ENCODE results near the gene LMAN1L. TPM values are rescaled to one million over a fixed set of nuclear protein-coding genes. Genes with fewer than 3 reads are reported as not detected.

Gene LMAN1L
- total RNA-seq, 1 donor from 2014 or later: 0.65 TPM

GRCh38 chr15:74809956-74810355 lies 2.7 kb upstream of the LMAN1L start:
- no peaks in the 10 kb centered on the region for H3K27me3 Mint-ChIP-seq (ENCODE audit: low read depth)
- H3K27ac Mint-ChIP-seq: no peak overlapping the region
- no peak overlapping the region for H3K4me3 Mint-ChIP-seq

GRCh38 chr15:74815121-74815934 lies 2.7 kb downstream of the LMAN1L start:
- no peak overlapping the region for H3K4me3 Mint-ChIP-seq
- no peaks in the 10 kb centered on the region for H3K9me3 Mint-ChIP-seq
- H3K4me1 Mint-ChIP-seq: peaks cover 7% of the 10 kb centered on the region
- peaks cover 15% of the 10 kb centered on the region for H3K27me3 Mint-ChIP-seq (ENCODE audit: low read depth)
- DNase-seq (ENCODE audit: low spot score in 2 of 2, unreplicated experiment in 2 of 2): no peak
- H3K36me3 Mint-ChIP-seq: no peaks in the 10 kb centered on the region
- TF ChIP-seq CTCF (IDR thresholded peaks at IDR 0.05; ENCODE audit: unreplicated experiment): no peak
- no peak overlapping the region for H3K27ac Mint-ChIP-seq

More at GRCh38 chr15:74809956-74810355, 2.7 kb upstream of the LMAN1L start:
- no peak for TF ChIP-seq CTCF (IDR thresholded peaks at IDR 0.05; ENCODE audit: unreplicated experiment)
- peaks cover under 1% of the 10 kb centered on the region for H3K36me3 Mint-ChIP-seq
- DNase-seq (ENCODE audit: low spot score in 2 of 2, unreplicated experiment in 2 of 2): no peak
- no peaks in the 10 kb centered on the region for H3K4me1 Mint-ChIP-seq
- H3K9me3 Mint-ChIP-seq: no peaks in the 10 kb centered on the region

GRCh38 chr15:74815961-74816360 lies 3.3 kb downstream of the LMAN1L start:
- H3K9me3 Mint-ChIP-seq: no peaks in the 10 kb centered on the region
- H3K27me3 Mint-ChIP-seq (ENCODE audit: low read depth): peaks cover 15% of the 10 kb centered on the region
- H3K4me3 Mint-ChIP-seq: no peak overlapping the region
- H3K4me1 Mint-ChIP-seq: peaks cover 7% of the 10 kb centered on the region
- no peak for TF ChIP-seq CTCF (IDR thresholded peaks at IDR 0.05; ENCODE audit: unreplicated experiment)
- H3K36me3 Mint-ChIP-seq: no peaks in the 10 kb centered on the region
- no peak for DNase-seq (ENCODE audit: low spot score in 2 of 2, unreplicated experiment in 2 of 2)
- H3K27ac Mint-ChIP-seq: no peak overlapping the region

GRCh38 chr15:74816624-74817369 lies 4.2 kb downstream of the LMAN1L start:
- no peak for TF ChIP-seq CTCF (IDR thresholded peaks at IDR 0.05; ENCODE audit: unreplicated experiment)
- H3K4me1 Mint-ChIP-seq: peaks cover 7% of the 10 kb centered on the region
- H3K36me3 Mint-ChIP-seq: no peaks in the 10 kb centered on the region
- no peaks in the 10 kb centered on the region for H3K9me3 Mint-ChIP-seq
- H3K27ac Mint-ChIP-seq: no peak overlapping the region
- peaks cover 18% of the 10 kb centered on the region for H3K27me3 Mint-ChIP-seq (ENCODE audit: low read depth)
- no peak overlapping the region for H3K4me3 Mint-ChIP-seq
- DNase-seq (ENCODE audit: low spot score in 2 of 2, unreplicated experiment in 2 of 2): no peak

- no peak for TF ChIP-seq CTCF (IDR thresholded peaks at IDR 0.05; ENCODE audit: unreplicated experiment)
- Mint-ChIP-seq H3K4me1 (peaks cover 7% of the 10 kb centered on the region), H3K27ac (no peak overlapping the region), H3K9me3 (no peaks in the 10 kb centered on the region), H3K27me3 (ENCODE audit: low read depth) (peaks cover 21% of the 10 kb centered on the region), H3K4me3 (no peak overlapping the region), H3K36me3 (no peaks in the 10 kb centered on the region)
- no peak for DNase-seq (ENCODE audit: low spot score in 2 of 2, unreplicated experiment in 2 of 2)
Observed at GRCh38 chr15:74817370-74817737, 4.7 kb downstream of the LMAN1L start.
